Measurements from ENCODE around the gene MPRIP.

The MPRIP gene

GRCh38 chr17:17066021-17066420, 23.8 kb downstream of the MPRIP start:
- DNase-seq = no peak

- no peak for DNase-seq
Observed at GRCh38 chr17:17067257-17067656, 25.0 kb downstream of the MPRIP start.

- no peak for DNase-seq
Observed at GRCh38 chr17:17069849-17070248, 27.6 kb downstream of the MPRIP start.

GRCh38 chr17:17070931-17071330, 28.7 kb downstream of the MPRIP start:
- no peak for DNase-seq

GRCh38 chr17:17071531-17072360, 29.5 kb downstream of the MPRIP start:
- DNase-seq = peak in 2 of 58 donors; percentile 23 to 29

- no peak for DNase-seq
Observed at GRCh38 chr17:17072546-17072945, 30.3 kb downstream of the MPRIP start.

GRCh38 chr17:17073030-17073564, 30.8 kb downstream of the MPRIP start:
- DNase-seq = peak in 1 of 58 donors; percentile 41

GRCh38 chr17:17073581-17074403, 31.5 kb downstream of the MPRIP start:
- no peak for DNase-seq

- DNase-seq = no peak
Observed at GRCh38 chr17:17075125-17075781, 33.0 kb downstream of the MPRIP start.

GRCh38 chr17:17076066-17076465, 33.8 kb downstream of the MPRIP start:
- DNase-seq = no peak

GRCh38 chr17:17077101-17077500, 34.8 kb downstream of the MPRIP start:
- no peak for DNase-seq

- DNase-seq = no peak
Observed at GRCh38 chr17:17077861-17078732, 35.8 kb downstream of the MPRIP start.

- DNase-seq = no peak
Observed at GRCh38 chr17:17078832-17079231, 36.6 kb downstream of the MPRIP start.

GRCh38 chr17:17079336-17079735, 37.1 kb downstream of the MPRIP start:
- no peak for DNase-seq

- peak in 45 of 58 donors; percentile 18 to 90 (median 49) for DNase-seq
Observed at GRCh38 chr17:17079761-17080160, 37.5 kb downstream of the MPRIP start.

GRCh38 chr17:17080181-17080631, 37.9 kb downstream of the MPRIP start:
- DNase-seq = no peak

- no peak for DNase-seq
Observed at GRCh38 chr17:17080781-17081180, 38.5 kb downstream of the MPRIP start.

- no peak for DNase-seq
Observed at GRCh38 chr17:17081304-17081940, 39.2 kb downstream of the MPRIP start.

GRCh38 chr17:17082878-17083277, 40.6 kb downstream of the MPRIP start:
- DNase-seq = no peak

GRCh38 chr17:17084317-17084835, 42.1 kb downstream of the MPRIP start:
- DNase-seq = no peak

Data from anterior cingulate cortex (tissue), 58 donors.